ENCODE measurements around the gene CCDC197.

CCDC197 gene

GRCh38 chr14:94058128-94058673 lies 61.1 kb downstream of the CCDC197 start:
- no peaks in the 10 kb centered on the region for H3K9me3 ChIP-seq (ENCODE audit: insufficient read depth, low read length)
- no peaks in the 10 kb centered on the region for H3K9me2 ChIP-seq (replicated peaks; ENCODE audit: insufficient read depth, low read length)
- no peak overlapping the region for H2AFZ ChIP-seq (ENCODE audit: low read depth, low read length, severe bottlenecking)
- no peak overlapping the region for H3K27ac ChIP-seq (ENCODE audit: low read depth, low read length)
- H3K9ac ChIP-seq (ENCODE audit: low read length) = no peak overlapping the region
- H3K79me2 ChIP-seq (ENCODE audit: insufficient read depth, low read length) = peaks cover 24% of the 10 kb centered on the region
- no peak overlapping the region for H3K4me3 ChIP-seq (ENCODE audit: insufficient read depth, low read length, poor library complexity, severe bottlenecking)
- H3K4me2 ChIP-seq (ENCODE audit: low read depth, low read length, poor library complexity, severe bottlenecking) = no peak overlapping the region
- H4K20me1 ChIP-seq (ENCODE audit: low read depth, low read length) = peaks cover 17% of the 10 kb centered on the region; the same call in 1 of the 2 replicates
- no peaks in the 10 kb centered on the region for H3K27me3 ChIP-seq (ENCODE audit: low read length)
- TF ChIP-seq EZH2phosphoT487 (conservative IDR thresholded peaks at IDR 0.05; ENCODE audit: low read length) (no peak), CTCF (IDR thresholded peaks at IDR 0.05; ENCODE audit: insufficient read depth, low read length, poor library complexity, severe bottlenecking) (no peak)
- peaks cover 33% of the 10 kb centered on the region; the same call in 1 of the 2 replicates for H3K36me3 ChIP-seq (ENCODE audit: low read length)
- H3F3A ChIP-seq (ENCODE audit: insufficient read depth) = no peaks in the 10 kb centered on the region

Measured in SU-DHL-6 (cell line).